ENCODE measurements around the gene PCGF3. TPM values are rescaled to one million over a fixed set of nuclear protein-coding genes. Genes with fewer than 3 reads are reported as not detected.
"Not testable (repeated sequence)": the region's sequence is repeated elsewhere in the genome, so short reads cannot be mapped to it uniquely, and the experiment has no call there.

Gene PCGF3
- total RNA-seq, 1 donor from 2014 or later = 21.5 TPM

GRCh38 chr4:797066-797465 is 91.4 kb downstream of the PCGF3 start:
- Histone ChIP-seq H3K4me3 (no peak overlapping the region), H3K27me3 (ENCODE audit: low read depth) (peaks cover 66% of the 10 kb centered on the region), H3K36me3 (no peaks in the 10 kb centered on the region), H3K9me3 (replicated peaks) (no peaks in the 10 kb centered on the region), H3K4me1 (peaks cover 19% of the 10 kb centered on the region), H3K27ac (replicated peaks) (no peak overlapping the region)
- no peak for TF ChIP-seq CTCF (IDR thresholded peaks at IDR 0.05; ENCODE audit: borderline replicate concordance)
- intact Hi-C loops (cut with micrococcal nuclease) = no loop called here
- DNase-seq = no peak

GRCh38 chr4:801436-802124 is 95.9 kb downstream of the PCGF3 start:
- no peak for DNase-seq
- peaks cover 4% of the 10 kb centered on the region for H3K9me3 ChIP-seq (replicated peaks)
- intact Hi-C loops (cut with micrococcal nuclease) = no loop called here
- H3K27ac ChIP-seq (replicated peaks) = no peak overlapping the region
- TF ChIP-seq CTCF (IDR thresholded peaks at IDR 0.05; ENCODE audit: borderline replicate concordance) = no peak
- H3K27me3 ChIP-seq (ENCODE audit: low read depth) = peaks cover 56% of the 10 kb centered on the region
- no peak overlapping the region for H3K4me3 ChIP-seq
- no peaks in the 10 kb centered on the region for H3K4me1 ChIP-seq
- no peaks in the 10 kb centered on the region for H3K36me3 ChIP-seq

- Histone ChIP-seq H3K4me3 (no peak overlapping the region), H3K9me3 (replicated peaks) (peaks cover 4% of the 10 kb centered on the region), H3K27me3 (ENCODE audit: low read depth) (peaks cover 43% of the 10 kb centered on the region), H3K36me3 (no peaks in the 10 kb centered on the region), H3K27ac (replicated peaks) (no peak overlapping the region), H3K4me1 (no peaks in the 10 kb centered on the region)
- no peak for TF ChIP-seq CTCF (IDR thresholded peaks at IDR 0.05; ENCODE audit: borderline replicate concordance)
- intact Hi-C loops (cut with micrococcal nuclease) = no loop called here
- DNase-seq = no peak
Measured at GRCh38 chr4:803884-804283, 98.3 kb downstream of the PCGF3 start.

GRCh38 chr4:804804-805203 is 99.2 kb downstream of the PCGF3 start:
- H3K4me1 ChIP-seq = no peaks in the 10 kb centered on the region
- TF ChIP-seq CTCF (IDR thresholded peaks at IDR 0.05; ENCODE audit: borderline replicate concordance) = no peak
- no peak overlapping the region for H3K4me3 ChIP-seq
- H3K36me3 ChIP-seq = no peaks in the 10 kb centered on the region
- no peak for DNase-seq
- peaks cover 4% of the 10 kb centered on the region for H3K9me3 ChIP-seq (replicated peaks)
- H3K27me3 ChIP-seq (ENCODE audit: low read depth) = peaks cover 40% of the 10 kb centered on the region
- intact Hi-C loops (cut with micrococcal nuclease) = no loop called here
- no peak overlapping the region for H3K27ac ChIP-seq (replicated peaks)

GRCh38 chr4:806979-807378 is 101.3 kb downstream of the PCGF3 start:
- H3K9me3 ChIP-seq (replicated peaks); DNase-seq; H3K4me3 ChIP-seq; intact Hi-C loops (cut with micrococcal nuclease); H3K4me1 ChIP-seq; H3K36me3 ChIP-seq; H3K27ac ChIP-seq (replicated peaks): not testable (repeated sequence)
- H3K27me3 ChIP-seq (ENCODE audit: low read depth) = peaks cover 52% of the 10 kb centered on the region

GRCh38 chr4:807792-808191 is 102.2 kb downstream of the PCGF3 start:
- H3K4me1 ChIP-seq = no peaks in the 10 kb centered on the region
- H3K9me3 ChIP-seq (replicated peaks) = peaks cover 4% of the 10 kb centered on the region
- no peak for TF ChIP-seq CTCF (IDR thresholded peaks at IDR 0.05; ENCODE audit: borderline replicate concordance)
- H3K27ac ChIP-seq (replicated peaks) = no peak overlapping the region
- no peak for DNase-seq
- H3K4me3 ChIP-seq = no peak overlapping the region
- H3K27me3 ChIP-seq (ENCODE audit: low read depth) = peaks cover 59% of the 10 kb centered on the region
- no peaks in the 10 kb centered on the region for H3K36me3 ChIP-seq
- intact Hi-C loops (cut with micrococcal nuclease) = no loop called here

All from left ventricle myocardium inferior (tissue), 1 donor.